Thyroid gland (tissue), 4 donors: ENCODE measurements around the gene RPS26. TPM values are rescaled to one million over a fixed set of nuclear protein-coding genes. Genes with fewer than 3 reads are reported as not detected.
"Not testable (repeated sequence)": the region's sequence is repeated elsewhere in the genome, so short reads cannot be mapped to it uniquely, and the experiment has no call there.

Experiments
- DNase-seq, 2 donors: peaks; one replicate each; pipeline ENCODE4 v3.0.0-alpha.2; 2019
- H3K27ac ChIP-seq, 3 donors: fragments of 200-600 bp; sonication (generic); 1 replicate in 2 of 3; 2 replicates in 1 of 3; pipeline ENCODE4 v1.5.1; 2016 to 2019; ENCODE audit warnings: mild to moderate bottlenecking in 1 of 3, moderate library complexity in 1 of 3
- H3K27me3 ChIP-seq: fragments of 200-600 bp; sonication (generic); one replicate; pipeline ENCODE4 v1.5.1; 2019
- H3K36me3 ChIP-seq, 2 donors: fragments of 200-600 bp; sonication (generic); one replicate each; pipeline ENCODE4 v1.5.1; 2016 to 2019
- H3K4me1 ChIP-seq, 2 donors: fragments of 200-600 bp; sonication (generic); one replicate each; pipeline ENCODE4 v1.5.1; 2017 to 2019
- H3K4me3 ChIP-seq, 3 donors: fragments of 200-600 bp; sonication (generic); replicated peaks in 1 of 3; 1 replicate in 2 of 3; 2 replicates in 1 of 3; pipeline ENCODE4 v1.5.1; 2016; ENCODE audit warnings: mild to moderate bottlenecking in 1 of 3
- H3K9me3 ChIP-seq: fragments of 200-600 bp; sonication (generic); one replicate; pipeline ENCODE4 v1.5.1; 2017
- CTCF ChIP-seq, 6 experiments: fragments of 200-600 bp in 3 of 6; fragments of 450-650 bp in 3 of 6; sonication (generic) in 3 of 6; IDR thresholded peaks; one replicate each; pipeline ENCODE4 v1.5.1; 2016 to 2019; ENCODE audit warnings: antibody characterized with exemption in 6 of 6, mild to moderate bottlenecking in 2 of 6, inconsistent platforms in 1 of 6, moderate library complexity in 1 of 6
- POLR2A ChIP-seq, 2 donors: fragments of 450-650 bp; IDR thresholded peaks; one replicate each; pipeline ENCODE4 v1.6.1; 2017; ENCODE audit warnings: antibody characterized with exemption in 2 of 2, mild to moderate bottlenecking in 2 of 2, moderate library complexity in 1 of 2
- WGBS, 2 donors: methylation state at CpG; one replicate each; pipeline ENCODE4 v1.1.5; 2017; 5-methylcytosine and 5-hydroxymethylcytosine counted together
- intact Hi-C: fragments of 100-400 bp; cut with DNase I; formaldehyde crosslinking; loops from one replicate; pipeline ENCODE4 v1.15.1; 2023
- total RNA-seq, 4 donors: library from RNA; depleted of rRNA; stranded (reverse); fragments of >200 nt; gene quantifications; one replicate each; pipeline ENCODE4 v1.2.3, GENCODE V29; 2016

The RPS26 gene
- total RNA-seq, 4 donors from 2014 or later = 81.4 to 1,193 (median 632) TPM

DNA sequence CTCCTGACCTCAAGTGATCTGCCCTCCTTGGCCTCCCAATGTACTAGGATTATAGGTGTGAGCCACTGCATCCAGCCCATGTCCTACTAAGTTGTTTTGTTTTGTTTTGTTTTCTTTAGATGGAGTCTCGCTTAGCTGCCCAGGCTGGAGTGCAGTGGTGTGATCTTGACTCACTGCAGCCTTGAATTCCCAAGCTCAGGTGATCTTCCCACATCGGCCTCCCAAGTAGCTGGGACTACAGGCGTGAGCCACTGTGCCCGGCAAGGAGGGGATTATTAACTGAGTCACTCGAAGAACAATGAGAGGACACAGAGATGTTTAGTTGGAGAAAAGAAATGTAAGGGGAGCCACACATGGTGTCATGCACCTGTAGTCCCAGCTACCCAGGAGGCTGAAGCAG is 20.3 kb downstream of the RPS26 start:
- no peak overlapping the region for H3K27ac ChIP-seq
- peak in 1 of 2 donors; percentile 34 for DNase-seq
- H3K4me1 ChIP-seq = no peaks in the 10 kb centered on the region
- WGBS, 2 donors = 62 to 66% methylated on average over 5 of the region's 5 CpGs
- intact Hi-C loops = no loop called here
- no peaks in the 10 kb centered on the region for H3K36me3 ChIP-seq
- TF ChIP-seq CTCF (IDR thresholded peaks at IDR 0.05) (no peak), POLR2A (IDR thresholded peaks at IDR 0.05) (no peak)
- H3K4me3 ChIP-seq = no peak overlapping the region
- no peaks in the 10 kb centered on the region for H3K9me3 ChIP-seq
- no peaks in the 10 kb centered on the region for H3K27me3 ChIP-seq

GRCh38 chr12:56062996-56063395 is 21.3 kb downstream of the RPS26 start:
- Histone ChIP-seq H3K27me3 (no peaks in the 10 kb centered on the region), H3K27ac (no peak overlapping the region), H3K36me3 (no peaks in the 10 kb centered on the region), H3K4me3 (no peak overlapping the region), H3K9me3 (no peaks in the 10 kb centered on the region), H3K4me1 (no peaks in the 10 kb centered on the region)
- no peak for TF ChIP-seq POLR2A (IDR thresholded peaks at IDR 0.05)
- no peak for TF ChIP-seq CTCF (IDR thresholded peaks at IDR 0.05)
- intact Hi-C loops = no loop called here
- no peak for DNase-seq

GRCh38 chr12:56071648-56072047 is 29.9 kb downstream of the RPS26 start:
- Histone ChIP-seq H3K4me1 (no peaks in the 10 kb centered on the region), H3K4me3 (no peak overlapping the region), H3K27me3 (no peaks in the 10 kb centered on the region), H3K27ac (no peak overlapping the region), H3K9me3 (no peaks in the 10 kb centered on the region), H3K36me3 (no peaks in the 10 kb centered on the region)
- DNase-seq = no peak
- TF ChIP-seq CTCF (IDR thresholded peaks at IDR 0.05) (no peak), POLR2A (IDR thresholded peaks at IDR 0.05) (no peak)
- intact Hi-C loops = no loop called here
- WGBS, 2 donors = 62 to 69% methylated on average over 4 of the region's 4 CpGs

GRCh38 chr12:56074396-56074795 is 32.7 kb downstream of the RPS26 start:
- DNase-seq = no peak
- no peak overlapping the region for H3K4me3 ChIP-seq
- intact Hi-C loops = no loop called here
- H3K4me1 ChIP-seq = peaks cover 0 to 3% of the 10 kb centered on the region in 2 donors
- H3K9me3 ChIP-seq = no peaks in the 10 kb centered on the region
- H3K27ac ChIP-seq = no peak overlapping the region
- no peak for TF ChIP-seq CTCF (IDR thresholded peaks at IDR 0.05)
- no peak for TF ChIP-seq POLR2A (IDR thresholded peaks at IDR 0.05)
- H3K27me3 ChIP-seq = no peaks in the 10 kb centered on the region
- 87 to 92% methylated on average over 5 of the region's 5 CpGs for WGBS, 2 donors
- no peaks in the 10 kb centered on the region for H3K36me3 ChIP-seq

DNA sequence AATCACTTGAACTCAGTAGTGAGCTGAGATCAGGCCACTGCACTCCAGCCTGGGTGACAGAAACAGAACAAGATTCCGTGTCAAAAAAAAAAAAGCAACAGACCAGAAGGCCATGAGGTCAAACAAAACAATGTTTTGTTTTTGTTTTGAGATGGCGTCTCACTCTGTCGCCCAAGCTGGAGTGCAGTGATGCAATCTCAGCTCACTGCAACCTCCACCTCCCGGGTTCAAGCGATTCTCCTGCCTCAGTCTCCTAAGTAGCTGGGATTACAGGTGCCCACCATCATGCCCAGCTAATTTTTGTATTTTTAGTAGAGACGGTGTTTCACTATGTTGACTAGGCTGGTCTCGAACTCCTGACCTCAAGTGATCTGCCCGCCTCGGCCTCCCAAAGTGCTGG is 36.2 kb downstream of the RPS26 start:
- H3K27ac ChIP-seq, H3K4me3 ChIP-seq, DNase-seq, H3K9me3 ChIP-seq, H3K36me3 ChIP-seq, intact Hi-C loops, H3K27me3 ChIP-seq: not testable (repeated sequence)
- WGBS, 2 donors = 72 to 77% methylated on average over 9 of the region's 9 CpGs
- H3K4me1 ChIP-seq = peaks cover 3 to 12% of the 10 kb centered on the region in 2 donors

DNA sequence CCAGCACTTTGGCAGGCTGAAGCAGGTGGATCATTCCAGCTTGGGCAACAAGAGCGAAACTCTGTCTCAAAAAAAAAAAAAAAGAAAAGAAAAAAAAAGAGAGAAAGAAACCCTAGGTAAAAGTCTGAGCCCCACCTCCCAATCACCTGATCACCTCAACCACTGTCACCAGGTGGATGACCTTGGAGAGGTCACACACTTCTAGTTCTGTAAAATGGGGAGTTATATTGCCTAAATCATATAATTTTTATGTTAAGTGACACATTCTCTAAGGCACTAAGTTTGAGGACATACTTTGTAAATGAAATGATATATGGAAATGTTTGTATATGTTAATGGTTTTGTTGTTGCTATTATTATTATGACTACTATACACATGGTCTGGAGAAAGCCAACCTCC is 36.7 kb downstream of the RPS26 start:
- intact Hi-C loops = no loop called here

More for the DNA sequence above, 36.7 kb downstream of the RPS26 start:
- Histone ChIP-seq H3K36me3 (no peaks in the 10 kb centered on the region), H3K4me3 (no peak overlapping the region), H3K9me3 (no peaks in the 10 kb centered on the region), H3K27me3 (no peaks in the 10 kb centered on the region), H3K4me1 (peaks cover 3 to 12% of the 10 kb centered on the region in 2 donors), H3K27ac (peak overlapping the region in 2 of 3 donors; percentile 83 to 91)
- TF ChIP-seq POLR2A (IDR thresholded peaks at IDR 0.05) (no peak), CTCF (IDR thresholded peaks at IDR 0.05) (no peak)
- WGBS, 2 donors = 96 to 100% methylated on average over 1 of the region's 1 CpG
- DNase-seq = no peak
